ENCODE results near the gene EGF. TPM values are rescaled to one million over a fixed set of nuclear protein-coding genes. Genes with fewer than 3 reads are reported as not detected.

EGF gene
- total and polyA plus RNA-seq, 10 donors, result 0.03 to 2.5 (median 0.88) TPM; not detected in 1

GRCh38 chr4:109979920-109980717 is 67.4 kb downstream of the EGF start:
- intact Hi-C loops (cut with DNase I; ENCODE audit: low total_unique reads), result loop anchor here (5.0 kb wide), 1 partner anchor 558 kb away; no protein-coding TSS in a partner anchor
- H3K4me1 ChIP-seq, result peaks cover 0 to 11% (median 0%) of the 10 kb centered on the region in 6 donors
- 86 to 95% (median 91%) methylated on average over 5 of the region's 5 CpGs for WGBS, 5 donors
- H3K27me3 ChIP-seq (replicated peaks in 1 of 7), result peaks cover 0 to 19% (median 0%) of the 10 kb centered on the region in 7 donors
- no peaks in the 10 kb centered on the region for H3K36me3 ChIP-seq
- DNase-seq, result no peak
- no peak overlapping the region for H3K4me3 ChIP-seq
- no peak for TF ChIP-seq POLR2AphosphoS5 (IDR thresholded peaks at IDR 0.05)
- TF ChIP-seq CTCF (IDR thresholded peaks at IDR 0.05 in 8 of 11, conservative IDR thresholded peaks at IDR 0.05 in 3 of 11), result no peak
- no peak for TF ChIP-seq POLR2A (IDR thresholded peaks at IDR 0.05)
- no peak overlapping the region for H3K27ac ChIP-seq
- H3K9me3 ChIP-seq, result no peaks in the 10 kb centered on the region

- no peak overlapping the region for H3K27ac ChIP-seq
- 85 to 92% (median 89%) methylated on average over 1 of the region's 1 CpG for WGBS, 5 donors
- intact Hi-C loops (cut with DNase I; ENCODE audit: low total_unique reads), result no loop called here
Observed at GRCh38 chr4:109981936-109982335, 69.3 kb downstream of the EGF start.

GRCh38 chr4:109982521-109982920 is 69.8 kb downstream of the EGF start:
- no peaks in the 10 kb centered on the region for H3K9me3 ChIP-seq
- TF ChIP-seq POLR2A (IDR thresholded peaks at IDR 0.05), result no peak
- H3K27ac ChIP-seq, result no peak overlapping the region
- H3K36me3 ChIP-seq, result no peaks in the 10 kb centered on the region
- WGBS, 5 donors, result 86 to 94% (median 90%) methylated on average over 3 of the region's 3 CpGs
- no peak overlapping the region for H3K4me3 ChIP-seq
- peaks cover 0 to 11% (median 0%) of the 10 kb centered on the region in 6 donors for H3K4me1 ChIP-seq
- H3K27me3 ChIP-seq (replicated peaks in 1 of 7), result peaks cover 0 to 19% (median 0%) of the 10 kb centered on the region in 7 donors
- intact Hi-C loops (cut with DNase I; ENCODE audit: low total_unique reads), result no loop called here
- DNase-seq, result no peak

More at GRCh38 chr4:109981936-109982335, 69.3 kb downstream of the EGF start:
- peaks cover 0 to 19% (median 0%) of the 10 kb centered on the region in 7 donors for H3K27me3 ChIP-seq (replicated peaks in 1 of 7)
- TF ChIP-seq CTCF (IDR thresholded peaks at IDR 0.05 in 8 of 11, conservative IDR thresholded peaks at IDR 0.05 in 3 of 11) (no peak), POLR2A (IDR thresholded peaks at IDR 0.05) (no peak), POLR2AphosphoS5 (IDR thresholded peaks at IDR 0.05) (no peak)
- H3K4me1 ChIP-seq, result peaks cover 0 to 11% (median 0%) of the 10 kb centered on the region in 6 donors
- DNase-seq, result no peak
- no peaks in the 10 kb centered on the region for H3K9me3 ChIP-seq
- no peaks in the 10 kb centered on the region for H3K36me3 ChIP-seq
- no peak overlapping the region for H3K4me3 ChIP-seq

- Histone ChIP-seq H3K36me3 (no peaks in the 10 kb centered on the region), H3K27me3 (replicated peaks in 1 of 7) (peaks cover 0 to 2% (median 0%) of the 10 kb centered on the region in 7 donors), H3K27ac (no peak overlapping the region), H3K4me1 (peaks cover 0 to 13% (median 4%) of the 10 kb centered on the region in 6 donors), H3K4me3 (no peak overlapping the region), H3K9me3 (peaks cover 0 to 9% (median 0%) of the 10 kb centered on the region in 8 donors)
- no peak for TF ChIP-seq POLR2A (IDR thresholded peaks at IDR 0.05)
- no peak for TF ChIP-seq CTCF (IDR thresholded peaks at IDR 0.05 in 8 of 11, conservative IDR thresholded peaks at IDR 0.05 in 3 of 11)
- no peak for DNase-seq
- intact Hi-C loops (cut with DNase I; ENCODE audit: low total_unique reads), result no loop called here
- 78 to 91% (median 87%) methylated on average over 4 of the region's 4 CpGs for WGBS, 5 donors
Observed at GRCh38 chr4:109985993-109986974, 73.6 kb downstream of the EGF start.
